Fibroblast of gingiva (primary cell): Measurements from ENCODE around the gene GUCD1.

ENCODE experiments used
- DNase-seq: peaks from one replicate; pipeline ENCODE4 v3.0.0-alpha.2; 2011; ENCODE audit warnings: low read depth

Gene GUCD1

DNA sequence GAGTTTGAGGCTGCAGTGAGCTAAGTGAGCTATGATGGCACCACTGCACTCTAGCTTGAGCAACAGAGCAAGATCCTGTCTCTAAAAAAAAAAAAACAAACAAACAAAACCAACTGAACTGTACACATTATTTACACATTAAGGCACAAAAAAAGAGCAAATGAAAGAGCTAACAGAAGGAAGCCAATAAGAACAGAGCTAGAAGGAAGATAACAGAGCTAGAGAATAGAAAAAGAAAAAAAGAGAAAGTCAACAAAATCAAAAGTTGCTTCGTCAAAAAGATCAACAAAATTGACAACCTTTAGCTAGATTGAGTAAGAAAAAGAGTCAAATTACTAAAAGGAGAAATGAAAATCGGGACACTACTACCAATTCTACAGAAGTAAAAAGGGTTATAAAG, 25.0 kb downstream of the GUCD1 start:
- DNase-seq = no peak

DNA sequence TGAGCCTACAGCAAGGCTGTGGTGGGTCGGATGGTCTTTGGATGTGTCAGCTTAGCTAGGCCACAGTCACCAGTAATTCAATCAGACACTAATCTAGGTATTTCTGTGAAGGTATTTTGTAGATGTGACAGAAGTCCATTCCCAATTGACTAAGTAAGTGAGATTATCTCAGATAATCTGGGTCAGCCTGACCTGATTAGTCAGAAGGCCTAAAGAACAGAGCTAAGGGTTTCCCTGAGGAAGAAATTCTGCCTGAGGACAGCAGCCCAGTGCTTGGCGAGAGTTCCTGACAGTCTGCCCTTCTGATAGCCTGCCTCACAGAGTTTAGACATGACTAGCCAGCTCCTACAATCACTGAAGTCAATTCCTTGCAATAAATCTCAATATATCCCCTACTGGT, 28.7 kb downstream of the GUCD1 start:
- DNase-seq = no peak

DNA sequence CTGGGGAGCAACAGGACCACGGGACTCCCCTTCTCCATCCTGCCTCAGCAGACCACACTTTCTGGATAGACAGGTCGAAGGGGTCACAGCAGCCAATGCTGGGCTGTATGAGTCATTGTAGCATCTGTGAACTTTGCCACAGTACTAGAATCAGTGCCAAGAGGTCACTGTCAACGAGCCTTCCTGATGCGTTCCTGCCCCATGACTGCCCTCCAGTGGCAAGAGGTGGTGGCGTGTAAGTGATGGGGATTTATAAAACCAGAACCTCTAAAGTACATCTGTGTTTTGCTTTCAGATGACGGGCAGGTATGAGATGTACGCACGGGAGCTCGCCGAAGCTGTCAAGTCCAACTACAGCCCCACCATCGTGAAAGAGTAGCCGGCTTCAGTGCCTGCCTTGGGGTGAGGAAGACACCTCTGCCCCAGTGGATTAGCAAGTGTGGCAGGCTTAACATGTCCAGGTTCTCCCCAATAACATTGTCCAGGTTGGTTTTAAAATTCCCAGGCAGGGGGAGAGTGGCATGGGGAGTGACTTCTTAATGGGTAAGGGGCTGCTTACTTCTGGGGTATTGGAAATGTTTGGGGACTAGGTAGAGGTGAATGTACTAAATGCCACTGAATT, 29.4 kb downstream of the GUCD1 start:
- DNase-seq = peak; percentile 60

DNA sequence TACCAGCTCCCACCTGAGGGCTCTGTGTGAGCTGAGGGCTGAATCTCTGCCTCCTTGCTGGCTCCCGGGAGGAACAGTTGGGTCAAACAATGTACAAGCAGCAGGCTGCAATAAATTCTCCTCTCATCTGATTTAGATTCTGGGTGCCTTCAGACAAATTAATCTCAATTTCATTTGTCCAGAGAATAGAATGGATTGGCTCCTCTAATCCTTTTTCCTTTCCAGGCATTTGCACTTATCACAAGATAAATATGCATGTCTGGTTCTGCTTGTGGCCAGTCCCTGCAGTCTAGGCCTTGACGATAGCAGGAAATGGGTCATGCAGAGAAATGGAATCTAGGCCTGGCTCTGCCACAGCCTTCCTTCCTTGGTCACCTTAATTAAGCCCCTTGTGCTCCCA, 31.1 kb downstream of the GUCD1 start:
- DNase-seq = no peak

DNA sequence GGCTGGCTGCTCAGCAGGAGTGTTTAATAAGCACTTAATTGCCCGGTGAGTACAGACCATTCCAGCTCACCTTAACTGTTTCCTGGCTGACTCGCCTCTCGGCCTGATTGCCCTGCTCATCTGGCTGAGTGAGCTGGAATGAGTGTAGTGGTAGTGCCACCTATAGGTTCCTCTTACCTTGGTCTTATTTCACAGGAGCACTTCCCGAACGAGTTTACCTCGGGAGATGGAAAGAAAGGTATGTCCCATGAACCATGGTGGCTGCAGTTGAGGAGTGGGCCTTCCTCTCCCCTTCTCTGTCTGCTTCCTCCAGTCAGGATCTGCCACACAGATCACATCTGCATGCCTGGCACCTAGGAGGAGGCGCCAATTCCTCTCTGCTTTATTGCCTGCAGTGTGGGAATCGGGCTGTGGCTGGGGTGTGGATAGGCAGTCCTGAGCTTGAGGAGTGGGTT, 33.1 kb downstream of the GUCD1 start:
- DNase-seq = peak; percentile 32

DNA sequence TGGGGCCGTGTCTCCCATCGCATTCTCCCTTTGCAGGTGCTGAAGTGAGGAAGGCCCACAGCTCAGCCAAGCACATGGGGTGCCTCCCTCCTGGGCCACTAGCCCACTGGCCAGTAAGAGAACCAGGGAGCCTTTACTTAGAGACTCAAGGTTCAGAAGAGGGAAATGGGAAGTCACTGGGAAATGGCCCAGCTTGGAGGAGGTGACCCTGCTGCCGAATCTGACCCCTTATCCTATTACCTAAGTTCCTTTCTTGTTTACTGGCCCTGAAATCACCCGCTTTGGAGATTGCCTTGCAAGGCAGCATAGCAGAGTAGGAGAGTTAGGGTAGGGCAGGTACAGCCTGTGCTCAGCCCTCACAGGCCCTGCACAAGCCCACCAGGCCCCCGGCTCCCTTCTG, 35.4 kb downstream of the GUCD1 start:
- DNase-seq = no peak

GRCh38 chr22:24518771-24519485, 36.0 kb downstream of the GUCD1 start:
- no peak for DNase-seq

- DNase-seq = no peak
Observed at GRCh38 chr22:24518228-24518627, 36.7 kb downstream of the GUCD1 start.

DNA sequence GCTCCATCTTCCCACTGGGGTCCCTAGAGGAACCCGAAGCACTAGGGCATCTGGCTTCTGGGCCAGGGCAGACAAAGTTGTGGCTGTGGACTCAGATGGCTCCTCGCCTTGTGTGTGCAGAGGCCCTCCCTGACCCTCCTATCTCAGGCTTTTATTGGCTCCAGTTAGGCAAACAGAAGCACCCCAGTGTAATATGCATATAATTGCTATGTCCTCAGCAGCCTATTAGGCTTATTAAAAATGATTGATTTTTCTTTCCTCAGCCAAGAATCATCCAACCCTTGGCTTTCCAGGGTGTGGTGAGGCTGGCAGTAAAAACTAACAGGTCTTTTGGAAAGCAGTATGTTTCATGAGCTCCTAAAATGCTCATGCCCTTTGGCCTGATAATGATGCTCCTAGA, 37.5 kb downstream of the GUCD1 start:
- no peak for DNase-seq

DNA sequence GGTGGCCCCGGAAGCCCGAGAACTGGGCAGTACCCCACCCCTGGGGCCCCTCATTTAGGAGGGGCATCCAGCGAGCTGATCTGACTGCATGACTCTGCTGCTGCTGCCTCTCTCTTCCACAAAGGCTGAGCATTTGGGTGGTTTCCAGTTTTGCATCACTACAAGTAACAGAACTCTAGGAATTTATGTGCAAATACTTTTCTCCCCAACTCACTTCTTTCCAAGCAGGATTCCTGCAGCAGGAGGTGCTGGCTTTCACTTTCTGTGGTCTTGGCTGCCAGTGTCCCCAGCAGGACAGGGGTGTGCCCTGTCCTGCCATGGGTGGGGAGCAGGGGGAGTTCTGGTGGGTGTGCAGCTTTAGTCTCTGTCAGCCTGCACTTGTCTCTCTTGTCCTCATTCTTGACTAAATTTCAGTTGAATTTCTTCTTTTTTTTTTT, 38.6 kb downstream of the GUCD1 start:
- DNase-seq = peak; percentile 81

GRCh38 chr22:24515027-24515338, 40.0 kb downstream of the GUCD1 start:
- no peak for DNase-seq

- DNase-seq = no peak
Observed at GRCh38 chr22:24514241-24515026, 40.5 kb downstream of the GUCD1 start.

- no peak for DNase-seq
Observed at GRCh38 chr22:24513378-24514240, 41.3 kb downstream of the GUCD1 start.

GRCh38 chr22:24512043-24512442, 42.9 kb downstream of the GUCD1 start:
- DNase-seq = no peak

- DNase-seq = peak; percentile 61
Observed at GRCh38 chr22:24510637-24511625, 44.0 kb downstream of the GUCD1 start.

GRCh38 chr22:24507716-24508115, 47.2 kb downstream of the GUCD1 start:
- DNase-seq = no peak

- peak; percentile 38 for DNase-seq
Observed at GRCh38 chr22:24506802-24507438, 48.0 kb downstream of the GUCD1 start.

DNA sequence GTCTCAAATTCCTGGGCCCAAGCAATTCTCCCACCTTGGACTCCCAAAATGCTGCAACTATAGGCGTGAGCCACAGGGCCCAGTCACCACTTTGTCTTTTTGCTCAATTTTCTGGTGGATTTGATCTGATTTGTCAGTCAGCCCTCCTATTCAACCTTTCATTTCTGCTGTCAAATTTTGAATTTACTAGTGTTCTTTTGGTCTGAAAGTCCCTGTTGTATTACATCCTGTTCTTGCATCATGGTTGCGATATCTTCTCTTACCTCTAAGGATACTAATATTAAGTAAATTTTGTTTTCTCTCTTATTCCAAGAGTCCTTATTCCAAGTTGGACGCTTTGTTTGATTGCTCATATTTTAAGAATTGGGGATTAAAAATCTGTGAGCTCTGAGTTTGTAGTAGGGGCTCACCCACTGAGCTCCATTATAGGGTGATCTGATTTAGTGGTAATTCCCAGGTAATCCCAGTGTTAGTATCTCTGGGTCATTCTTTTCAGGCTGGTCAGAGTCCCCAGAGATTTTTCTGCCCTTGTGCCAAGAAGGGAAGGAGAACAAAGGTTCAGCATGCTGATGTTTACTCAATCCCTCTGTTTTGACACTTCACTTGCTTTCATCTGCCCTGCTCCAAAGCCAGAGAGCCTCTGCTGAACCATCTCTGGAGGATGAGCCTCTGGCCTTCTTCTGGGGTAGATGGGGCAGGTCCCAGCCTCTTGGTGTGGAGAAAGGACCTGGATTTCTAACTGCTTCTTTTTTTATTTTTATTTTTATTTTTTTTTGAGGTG, 49.8 kb downstream of the GUCD1 start:
- DNase-seq = peak; percentile 25

GRCh38 chr22:24504540-24504939, 50.4 kb downstream of the GUCD1 start:
- DNase-seq = no peak
